Panc1 (cell line): Measurements from ENCODE around the gene AGT.
"Not testable (repeated sequence)": the region's sequence is repeated elsewhere in the genome, so short reads cannot be mapped to it uniquely, and the experiment has no call there.

ENCODE experiments used
- CTCF ChIP-seq: fragments of 450-650 bp; IDR thresholded peaks from 2 replicates; pipeline ENCODE4 v1.5.1; 2017; ENCODE audit warnings: mild to moderate bottlenecking
- POLR2AphosphoS5 ChIP-seq: IDR thresholded peaks from 2 replicates; pipeline ENCODE4 v1.6.1; 2012; ENCODE audit warnings: mild to moderate bottlenecking, low read depth, low read length, moderate library complexity
- REST ChIP-seq, 2 experiments: IDR thresholded peaks; 2 replicates each; pipeline ENCODE4 v1.6.1; 2011 to 2012; ENCODE audit warnings: low read depth in 2 of 2, control low read depth in 1 of 2, low read length in 1 of 2, mild to moderate bottlenecking in 1 of 2, moderate library complexity in 1 of 2; ENCODE audit not compliant: insufficient read depth in 1 of 2
- TCF7L2 ChIP-seq: IDR thresholded peaks from 2 replicates; pipeline ENCODE4 v1.6.1; 2011; ENCODE audit warnings: mild to moderate bottlenecking, low read depth, low read length, inconsistent platforms

- TF ChIP-seq CTCF; POLR2AphosphoS5; TCF7L2; REST (IDR thresholded peaks at IDR 0.05; ENCODE audit: insufficient read depth in 1 of 2, low read depth in 2 of 2, low read length in 1 of 2): not testable (repeated sequence)
Observed at GRCh38 chr1:230698964-230699363, 15.0 kb downstream of the AGT start.
